ENCODE results near the gene PSMB8. TPM values are rescaled to one million over a fixed set of nuclear protein-coding genes. Genes with fewer than 3 reads are reported as not detected.
A peak's percentile ranks its signal among the peaks of the same experiment; 100 is the strongest.

The PSMB8 gene
- total RNA-seq, 1 experiment from 2014 or later, result 0.96 TPM

DNA sequence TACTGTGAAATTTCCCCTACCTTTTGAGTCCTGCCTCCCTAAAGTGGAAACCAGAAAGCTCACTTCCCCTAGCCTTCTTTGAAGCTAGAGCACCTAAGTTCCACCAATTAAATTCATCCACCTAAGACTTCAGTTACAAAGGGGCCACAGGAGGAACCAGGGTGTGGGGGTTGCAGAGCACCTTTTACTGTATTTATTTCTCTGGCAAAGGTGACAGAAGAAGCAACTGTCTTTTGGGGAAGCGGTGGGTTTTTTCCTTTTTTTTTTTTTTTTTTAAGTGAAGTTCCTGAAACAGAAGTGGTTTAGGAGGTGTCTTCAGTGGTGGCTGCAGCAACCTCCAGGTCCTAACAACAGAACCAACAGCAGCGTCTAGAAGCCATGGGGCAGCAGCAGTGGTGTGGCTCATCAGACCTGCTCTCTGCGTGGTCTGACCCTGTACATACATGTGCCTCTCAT, 23.2 kb upstream of the PSMB8 start:
- Histone ChIP-seq H3K27ac (ENCODE audit: low read depth, low read length) (no peak overlapping the region), H2AFZ (ENCODE audit: low read depth, low read length, poor library complexity, severe bottlenecking) (peak overlapping the region; percentile 68), H4K20me1 (ENCODE audit: insufficient read depth) (no peaks in the 10 kb centered on the region), H3K36me3 (ENCODE audit: control insufficient read depth in 1 of 2, insufficient read depth in 2 of 2, low read length in 2 of 2) (no peaks in the 10 kb centered on the region), H3K4me1 (ENCODE audit: control insufficient read depth in 1 of 2, insufficient read depth in 2 of 2, low read length in 2 of 2) (peaks cover 0 to 5% of the 10 kb centered on the region in 2 experiments; a peak in 2 of 4 replicates), H3K4me2 (ENCODE audit: low read length) (no peak overlapping the region), H3K4me3 (replicated peaks in 1 of 2; ENCODE audit: low read depth in 1 of 2, low read length in 2 of 2) (no peak overlapping the region), H3K9ac (ENCODE audit: low read length) (no peak overlapping the region), H3K9me2 (ENCODE audit: insufficient read depth) (0 out of 2 replicates have a peak, but pooled peaks cover 5% of the 10 kb centered on the region), H3K9me3 (ENCODE audit: control insufficient read depth in 1 of 2, insufficient read depth in 1 of 2, low read depth in 1 of 2, low read length in 2 of 2) (no peaks in the 10 kb centered on the region), H3K27me3 (ENCODE audit: insufficient read depth, low read length) (no peaks in the 10 kb centered on the region), H3K79me2 (ENCODE audit: insufficient read depth, low read length) (no peaks in the 10 kb centered on the region)
- DNase-seq (ENCODE audit: low read depth, low spot score) (no peak), ATAC-seq (no peak)
- ChIA-PET RAD21 (ENCODE audit: low non-redundant PET in 1 of 2, low total read pairs in 2 of 2, uncharacterized antibody in 2 of 2, unreplicated experiment in 2 of 2) (interaction anchor here (0.7 to 1.8 kb wide), 2 partner anchors 29 kb away, joined by 4 to 36 read pairs; partner anchors contain the start of gene TAP2 (in 1 of the 2)), CTCF (interaction anchor here (1.1 to 6.5 kb wide), 8 partner anchors 28 to 104 kb away, joined by 3 to 189 read pairs (median 6); partner anchors contain the start of genes HLA-DMB and TAP2), POLR2A (interaction anchor here (0.7 to 3.1 kb wide), 2 partner anchors 29 to 53 kb away, joined by 4 to 23 read pairs; partner anchors contain the start of gene TAP2)
- no TSS peak for BruUV-seq (replicated peaks)
- TF ChIP-seq ELF1 (IDR thresholded peaks at IDR 0.05; ENCODE audit: borderline replicate concordance, low read depth) (no peak), EGR1 (IDR thresholded peaks at IDR 0.05; ENCODE audit: low read depth) (no peak), SP1 (IDR thresholded peaks at IDR 0.05; ENCODE audit: low read depth) (no peak), EZH2 (IDR thresholded peaks at IDR 0.05) (no peak), TCF7L2 (IDR thresholded peaks at IDR 0.05; ENCODE audit: borderline replicate concordance, extremely low read depth, insufficient read depth, insufficient read length) (no peak), RAD21 (IDR thresholded peaks at IDR 0.05; ENCODE audit: low read depth) (no peak), YY1 (IDR thresholded peaks at IDR 0.05; ENCODE audit: extremely low read depth, insufficient replicate concordance, low read depth, low read length) (no peak), POLR2A (IDR thresholded peaks at IDR 0.05; ENCODE audit: borderline replicate concordance, extremely low read depth, insufficient read depth, insufficient read length) (no peak), SIN3A (IDR thresholded peaks at IDR 0.05; ENCODE audit: low read depth) (no peak), EZH2phosphoT487 (IDR thresholded peaks at IDR 0.05; ENCODE audit: borderline replicate concordance) (no peak), JUND (IDR thresholded peaks at IDR 0.05) (no peak), POLR2AphosphoS5 (IDR thresholded peaks at IDR 0.05; ENCODE audit: low read depth, low read length) (no peak), ZNF274 (IDR thresholded peaks at IDR 0.05; ENCODE audit: low read depth, low read length) (no peak), CBX3 (IDR thresholded peaks at IDR 0.05; ENCODE audit: low read depth) (no peak), ZFX (IDR thresholded peaks at IDR 0.05) (no peak), FOSL1 (IDR thresholded peaks at IDR 0.05; ENCODE audit: low read depth) (no peak)
- TF ChIP-seq, protein P1, sequence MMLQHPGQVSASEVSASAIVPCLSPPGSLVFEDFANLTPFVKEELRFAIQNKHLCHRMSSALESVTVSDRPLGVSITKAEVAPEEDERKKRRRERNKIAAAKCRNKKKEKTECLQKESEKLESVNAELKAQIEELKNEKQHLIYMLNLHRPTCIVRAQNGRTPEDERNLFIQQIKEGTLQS (IDR thresholded peaks at IDR 0.05), result no peak
- TF ChIP-seq, protein P2, sequence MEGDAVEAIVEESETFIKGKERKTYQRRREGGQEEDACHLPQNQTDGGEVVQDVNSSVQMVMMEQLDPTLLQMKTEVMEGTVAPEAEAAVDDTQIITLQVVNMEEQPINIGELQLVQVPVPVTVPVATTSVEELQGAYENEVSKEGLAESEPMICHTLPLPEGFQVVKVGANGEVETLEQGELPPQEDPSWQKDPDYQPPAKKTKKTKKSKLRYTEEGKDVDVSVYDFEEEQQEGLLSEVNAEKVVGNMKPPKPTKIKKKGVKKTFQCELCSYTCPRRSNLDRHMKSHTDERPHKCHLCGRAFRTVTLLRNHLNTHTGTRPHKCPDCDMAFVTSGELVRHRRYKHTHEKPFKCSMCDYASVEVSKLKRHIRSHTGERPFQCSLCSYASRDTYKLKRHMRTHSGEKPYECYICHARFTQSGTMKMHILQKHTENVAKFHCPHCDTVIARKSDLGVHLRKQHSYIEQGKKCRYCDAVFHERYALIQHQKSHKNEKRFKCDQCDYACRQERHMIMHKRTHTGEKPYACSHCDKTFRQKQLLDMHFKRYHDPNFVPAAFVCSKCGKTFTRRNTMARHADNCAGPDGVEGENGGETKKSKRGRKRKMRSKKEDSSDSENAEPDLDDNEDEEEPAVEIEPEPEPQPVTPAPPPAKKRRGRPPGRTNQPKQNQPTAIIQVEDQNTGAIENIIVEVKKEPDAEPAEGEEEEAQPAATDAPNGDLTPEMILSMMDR (IDR thresholded peaks at IDR 0.05 in 2 of 3, conservative IDR thresholded peaks at IDR 0.05 in 1 of 3; ENCODE audit: borderline replicate concordance in 1 of 3, insufficient read depth in 1 of 3, low read depth in 2 of 3, low read length in 2 of 3), result no peak
- TF ChIP-seq, protein P3, sequence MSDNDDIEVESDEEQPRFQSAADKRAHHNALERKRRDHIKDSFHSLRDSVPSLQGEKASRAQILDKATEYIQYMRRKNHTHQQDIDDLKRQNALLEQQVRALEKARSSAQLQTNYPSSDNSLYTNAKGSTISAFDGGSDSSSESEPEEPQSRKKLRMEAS (IDR thresholded peaks at IDR 0.05), result no peak
- TF ChIP-seq, protein P4, sequence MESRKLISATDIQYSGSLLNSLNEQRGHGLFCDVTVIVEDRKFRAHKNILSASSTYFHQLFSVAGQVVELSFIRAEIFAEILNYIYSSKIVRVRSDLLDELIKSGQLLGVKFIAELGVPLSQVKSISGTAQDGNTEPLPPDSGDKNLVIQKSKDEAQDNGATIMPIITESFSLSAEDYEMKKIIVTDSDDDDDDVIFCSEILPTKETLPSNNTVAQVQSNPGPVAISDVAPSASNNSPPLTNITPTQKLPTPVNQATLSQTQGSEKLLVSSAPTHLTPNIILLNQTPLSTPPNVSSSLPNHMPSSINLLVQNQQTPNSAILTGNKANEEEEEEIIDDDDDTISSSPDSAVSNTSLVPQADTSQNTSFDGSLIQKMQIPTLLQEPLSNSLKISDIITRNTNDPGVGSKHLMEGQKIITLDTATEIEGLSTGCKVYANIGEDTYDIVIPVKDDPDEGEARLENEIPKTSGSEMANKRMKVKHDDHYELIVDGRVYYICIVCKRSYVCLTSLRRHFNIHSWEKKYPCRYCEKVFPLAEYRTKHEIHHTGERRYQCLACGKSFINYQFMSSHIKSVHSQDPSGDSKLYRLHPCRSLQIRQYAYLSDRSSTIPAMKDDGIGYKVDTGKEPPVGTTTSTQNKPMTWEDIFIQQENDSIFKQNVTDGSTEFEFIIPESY (IDR thresholded peaks at IDR 0.05; ENCODE audit: extremely low read depth, insufficient replicate concordance, low read length), result no peak
- intact Hi-C loops (cut with micrococcal nuclease), result loop anchor here (5.0 kb wide), 1 partner anchor 435 kb away; no protein-coding TSS in a partner anchor

All from HCT116 (cell line).